Upper lobe of right lung (tissue), 1 donor: Measurements from ENCODE around the gene LIG1. TPM values are rescaled to one million over a fixed set of nuclear protein-coding genes. Genes with fewer than 3 reads are reported as not detected.

Source experiments
- ATAC-seq: fragments of 200-7000 bp; cut with Tn5 transposase; one replicate; pipeline ENCODE4 v1.9.1; 2020; ENCODE audit warnings: mild to moderate bottlenecking, moderate library complexity
- DNase-seq: peaks from one replicate; pipeline ENCODE4 v3.0.0-alpha.2; 2020
- H3K27ac ChIP-seq: fragments of 200-600 bp; one replicate; pipeline ENCODE4 v1.8.0; 2022
- H3K27me3 ChIP-seq: fragments of 200-600 bp; one replicate; pipeline ENCODE4 v1.8.0; 2022; ENCODE audit warnings: mild to moderate bottlenecking
- H3K36me3 ChIP-seq: fragments of 200-600 bp; one replicate; pipeline ENCODE4 v1.8.0; 2022
- H3K4me1 ChIP-seq: fragments of 200-600 bp; one replicate; pipeline ENCODE4 v1.8.0; 2022
- H3K4me3 ChIP-seq: fragments of 200-600 bp; one replicate; pipeline ENCODE4 v1.8.0; 2022; ENCODE audit warnings: mild to moderate bottlenecking
- H3K9me3 ChIP-seq: fragments of 200-600 bp; one replicate; pipeline ENCODE4 v1.8.0; 2022
- CTCF ChIP-seq: fragments of 200-600 bp; IDR thresholded peaks from one replicate; pipeline ENCODE4 v1.8.0; 2022; ENCODE audit warnings: antibody characterized with exemption
- intact Hi-C: fragments of 100-400 bp; cut with DNase I; formaldehyde crosslinking; loops from one replicate; pipeline ENCODE4 v1.11.0; 2022
- total RNA-seq: library from RNA; stranded (reverse); fragmentation: NEBNext Ultra II Directional; extraction: Animal tissue kit (Norgen Biotek cat#: 25700); gene quantifications from one replicate; pipeline ENCODE4 v1.2.1, GENCODE V29; 2021
- donor health status: DM: no; HTN: yes; CAD: no; lungs with severe emphysema.

LIG1 gene
- total RNA-seq, 1 donor from 2014 or later: 17.7 TPM

- Histone ChIP-seq H3K27ac (peak overlapping the region; percentile 28), H3K36me3 (peaks cover 20% of the 10 kb centered on the region), H3K27me3 (no peaks in the 10 kb centered on the region), H3K4me1 (peaks cover 12% of the 10 kb centered on the region), H3K9me3 (no peaks in the 10 kb centered on the region), H3K4me3 (no peak overlapping the region)
- intact Hi-C loops: no loop called here
- peak; percentile 37 for ATAC-seq
- peak; percentile 80 for DNase-seq
- no peak for TF ChIP-seq CTCF
Measured at GRCh38 chr19:48206397-48207093, 36.4 kb upstream of the LIG1 start.

GRCh38 chr19:48203794-48204628, 33.9 kb upstream of the LIG1 start:
- intact Hi-C loops: no loop called here
- H3K27me3 ChIP-seq: no peaks in the 10 kb centered on the region
- peaks cover 12% of the 10 kb centered on the region for H3K4me1 ChIP-seq
- DNase-seq (peak; percentile 96), ATAC-seq (peak; percentile 99)
- peak overlapping the region; percentile 61 for H3K27ac ChIP-seq
- H3K9me3 ChIP-seq: no peaks in the 10 kb centered on the region
- H3K36me3 ChIP-seq: no peaks in the 10 kb centered on the region
- no peak for TF ChIP-seq CTCF
- peak overlapping the region; percentile 72 for H3K4me3 ChIP-seq

GRCh38 chr19:48203222-48203793, 33.2 kb upstream of the LIG1 start:
- Histone ChIP-seq H3K4me3 (peak overlapping the region; percentile 72), H3K27me3 (no peaks in the 10 kb centered on the region), H3K27ac (peak overlapping the region; percentile 61), H3K4me1 (peaks cover 12% of the 10 kb centered on the region), H3K9me3 (no peaks in the 10 kb centered on the region), H3K36me3 (no peaks in the 10 kb centered on the region)
- intact Hi-C loops: no loop called here
- DNase-seq (no peak), ATAC-seq (no peak)
- no peak for TF ChIP-seq CTCF

DNA sequence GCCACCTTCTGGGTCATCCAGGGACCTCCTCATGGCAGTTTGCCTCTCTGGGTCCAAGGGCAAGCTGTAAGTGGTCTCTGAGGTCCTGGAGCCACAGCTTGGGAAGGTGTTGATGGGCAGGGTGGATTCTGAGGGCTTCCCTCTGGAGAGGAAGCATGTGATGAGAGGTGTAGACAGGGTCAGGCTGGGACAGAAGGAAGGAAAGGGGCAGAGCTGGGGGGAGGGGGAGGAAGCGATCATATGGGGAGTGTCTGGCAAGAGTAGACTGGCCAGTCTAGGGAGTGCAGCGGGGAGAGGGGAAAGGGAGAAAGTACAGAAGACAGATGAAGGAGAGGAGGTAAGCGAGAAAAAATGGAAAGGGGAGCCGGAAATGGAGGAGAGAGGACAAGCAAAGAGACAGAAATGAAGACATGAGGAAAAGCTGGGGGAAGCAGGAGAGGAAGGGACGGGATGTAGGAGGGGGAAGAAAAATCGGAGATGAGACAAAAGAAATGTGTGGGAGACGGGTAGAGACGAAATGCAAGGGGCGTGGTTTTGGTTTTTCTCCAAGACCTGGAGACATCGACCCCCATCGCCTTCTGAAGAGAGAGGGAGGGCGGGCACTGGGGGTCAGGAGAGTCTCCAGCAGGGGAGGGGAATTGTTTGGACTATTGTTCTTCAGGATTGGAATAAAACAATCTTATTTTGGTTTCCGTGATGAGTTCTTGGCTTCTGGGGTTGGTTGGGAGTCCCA, 27.0 kb upstream of the LIG1 start:
- ATAC-seq: peak; percentile 17
- no peaks in the 10 kb centered on the region for H3K4me1 ChIP-seq
- no peak overlapping the region for H3K4me3 ChIP-seq
- H3K36me3 ChIP-seq: no peaks in the 10 kb centered on the region
- H3K27ac ChIP-seq: no peak overlapping the region
- no peak for DNase-seq
- H3K27me3 ChIP-seq: no peaks in the 10 kb centered on the region
- no peak for TF ChIP-seq CTCF
- no peaks in the 10 kb centered on the region for H3K9me3 ChIP-seq
- intact Hi-C loops: no loop called here

- intact Hi-C loops: no loop called here
Measured at GRCh38 chr19:48196321-48196763, 26.2 kb upstream of the LIG1 start.

More at GRCh38 chr19:48196321-48196763, 26.2 kb upstream of the LIG1 start:
- H3K36me3 ChIP-seq: no peaks in the 10 kb centered on the region
- no peak overlapping the region for H3K27ac ChIP-seq
- H3K27me3 ChIP-seq: no peaks in the 10 kb centered on the region
- no peaks in the 10 kb centered on the region for H3K9me3 ChIP-seq
- TF ChIP-seq CTCF: no peak
- ATAC-seq (no peak), DNase-seq (no peak)
- no peak overlapping the region for H3K4me3 ChIP-seq
- no peaks in the 10 kb centered on the region for H3K4me1 ChIP-seq
